Memory B cell (primary cell): ENCODE results near the gene ERC1.

Experiments
- ATAC-seq: fragments of 150-1000 bp; cut with Tn5 transposase; 2 replicates; pipeline ENCODE4 v1.10.0; 2021; ENCODE audit warnings: low read depth, mild to moderate bottlenecking, moderate library complexity
- DNase-seq, 2 donors: peaks; one replicate each; pipeline ENCODE4 v3.0.0; 2022; ENCODE audit warnings: low spot score in 2 of 2
- H3K27ac Mint-ChIP-seq: one replicate; pipeline ENCODE4 v1.8.0; 2022; ENCODE audit warnings: mild to moderate bottlenecking, moderate library complexity, mixed read lengths
- H3K27me3 Mint-ChIP-seq: one replicate; pipeline ENCODE4 v1.8.0; 2022; ENCODE audit warnings: mixed read lengths
- H3K36me3 Mint-ChIP-seq: one replicate; pipeline ENCODE4 v1.8.0; 2022; ENCODE audit warnings: mild to moderate bottlenecking, mixed read lengths
- H3K4me1 Mint-ChIP-seq: one replicate; pipeline ENCODE4 v1.8.0; 2022; ENCODE audit warnings: mixed read lengths
- H3K4me3 Mint-ChIP-seq: one replicate; pipeline ENCODE4 v1.8.0; 2022; ENCODE audit warnings: mild to moderate bottlenecking, moderate library complexity, mixed read lengths
- H3K9me3 Mint-ChIP-seq: one replicate; pipeline ENCODE4 v1.8.0; 2022; ENCODE audit warnings: mixed read lengths

Gene ERC1

GRCh38 chr12:968545-968944 is 22.5 kb upstream of the ERC1 start:
- Mint-ChIP-seq H3K36me3 (peaks cover 2% of the 10 kb centered on the region), H3K4me3 (no peak overlapping the region), H3K27ac (no peak overlapping the region), H3K9me3 (no peaks in the 10 kb centered on the region), H3K27me3 (peaks cover 2% of the 10 kb centered on the region), H3K4me1 (no peaks in the 10 kb centered on the region)
- no peak for DNase-seq
- no peak for ATAC-seq

GRCh38 chr12:969821-970220 is 21.2 kb upstream of the ERC1 start:
- Mint-ChIP-seq H3K36me3 (peaks cover 2% of the 10 kb centered on the region), H3K4me3 (no peak overlapping the region), H3K9me3 (no peaks in the 10 kb centered on the region), H3K27ac (no peak overlapping the region), H3K4me1 (no peaks in the 10 kb centered on the region), H3K27me3 (peaks cover 2% of the 10 kb centered on the region)
- ATAC-seq, result no peak
- no peak for DNase-seq

- H3K4me1 Mint-ChIP-seq, result no peaks in the 10 kb centered on the region
- no peak for DNase-seq
- H3K27ac Mint-ChIP-seq, result no peak overlapping the region
- no peak for ATAC-seq
- no peaks in the 10 kb centered on the region for H3K9me3 Mint-ChIP-seq
- peaks cover 2% of the 10 kb centered on the region for H3K36me3 Mint-ChIP-seq
- peaks cover 2% of the 10 kb centered on the region for H3K27me3 Mint-ChIP-seq
- no peak overlapping the region for H3K4me3 Mint-ChIP-seq
Measured at GRCh38 chr12:971991-972390, 19.0 kb upstream of the ERC1 start.

GRCh38 chr12:974271-974862 is 16.7 kb upstream of the ERC1 start:
- no peak for DNase-seq
- peaks cover 2% of the 10 kb centered on the region for H3K36me3 Mint-ChIP-seq
- ATAC-seq, result no peak
- peaks cover 2% of the 10 kb centered on the region for H3K27me3 Mint-ChIP-seq
- peaks cover 5% of the 10 kb centered on the region for H3K4me1 Mint-ChIP-seq
- H3K27ac Mint-ChIP-seq, result no peak overlapping the region
- H3K4me3 Mint-ChIP-seq, result no peak overlapping the region
- no peaks in the 10 kb centered on the region for H3K9me3 Mint-ChIP-seq

- ATAC-seq (no peak), DNase-seq (no peak)
- Mint-ChIP-seq H3K4me3 (no peak overlapping the region), H3K4me1 (peaks cover 5% of the 10 kb centered on the region), H3K27ac (no peak overlapping the region), H3K36me3 (peaks cover 2% of the 10 kb centered on the region), H3K9me3 (no peaks in the 10 kb centered on the region), H3K27me3 (peaks cover 2% of the 10 kb centered on the region)
Measured at GRCh38 chr12:976644-977043, 14.4 kb upstream of the ERC1 start.

GRCh38 chr12:977156-977555 is 13.9 kb upstream of the ERC1 start:
- Mint-ChIP-seq H3K4me1 (peaks cover 5% of the 10 kb centered on the region), H3K27me3 (peaks cover 2% of the 10 kb centered on the region), H3K27ac (no peak overlapping the region), H3K9me3 (no peaks in the 10 kb centered on the region), H3K4me3 (no peak overlapping the region), H3K36me3 (peaks cover 2% of the 10 kb centered on the region)
- ATAC-seq, result no peak
- DNase-seq, result no peak

- Mint-ChIP-seq H3K36me3 (no peaks in the 10 kb centered on the region), H3K9me3 (no peaks in the 10 kb centered on the region), H3K4me3 (no peak overlapping the region), H3K27me3 (no peaks in the 10 kb centered on the region), H3K27ac (no peak overlapping the region), H3K4me1 (peaks cover 5% of the 10 kb centered on the region)
- DNase-seq (no peak), ATAC-seq (no peak)
Measured at GRCh38 chr12:979349-979748, 11.7 kb upstream of the ERC1 start.

- no peak for DNase-seq
- ATAC-seq, result no peak
- peaks cover 5% of the 10 kb centered on the region for H3K4me1 Mint-ChIP-seq
- no peaks in the 10 kb centered on the region for H3K27me3 Mint-ChIP-seq
- no peak overlapping the region for H3K4me3 Mint-ChIP-seq
- H3K27ac Mint-ChIP-seq, result no peak overlapping the region
- H3K9me3 Mint-ChIP-seq, result no peaks in the 10 kb centered on the region
- H3K36me3 Mint-ChIP-seq, result no peaks in the 10 kb centered on the region
Measured at GRCh38 chr12:981176-981828, 9.7 kb upstream of the ERC1 start.

- no peak overlapping the region for H3K27ac Mint-ChIP-seq
- no peaks in the 10 kb centered on the region for H3K36me3 Mint-ChIP-seq
- no peaks in the 10 kb centered on the region for H3K27me3 Mint-ChIP-seq
- ATAC-seq (no peak), DNase-seq (no peak)
- H3K4me3 Mint-ChIP-seq, result no peak overlapping the region
- H3K4me1 Mint-ChIP-seq, result peaks cover 5% of the 10 kb centered on the region
- no peaks in the 10 kb centered on the region for H3K9me3 Mint-ChIP-seq
Measured at GRCh38 chr12:981961-982360, 9.1 kb upstream of the ERC1 start.

- H3K27ac Mint-ChIP-seq, result no peak overlapping the region
- H3K36me3 Mint-ChIP-seq, result no peaks in the 10 kb centered on the region
- no peak overlapping the region for H3K4me3 Mint-ChIP-seq
- H3K9me3 Mint-ChIP-seq, result no peaks in the 10 kb centered on the region
- H3K27me3 Mint-ChIP-seq, result no peaks in the 10 kb centered on the region
- DNase-seq, result no peak
- no peak for ATAC-seq
- peaks cover 16% of the 10 kb centered on the region for H3K4me1 Mint-ChIP-seq
Measured at GRCh38 chr12:988646-989045, 2.4 kb upstream of the ERC1 start.

GRCh38 chr12:989051-989450 is 2.0 kb upstream of the ERC1 start:
- H3K27me3 Mint-ChIP-seq, result no peaks in the 10 kb centered on the region

GRCh38 chr12:989751-990660 is 1.0 kb upstream of the ERC1 start:
- no peaks in the 10 kb centered on the region for H3K9me3 Mint-ChIP-seq
- peaks cover 16% of the 10 kb centered on the region for H3K4me1 Mint-ChIP-seq
- H3K27me3 Mint-ChIP-seq, result no peaks in the 10 kb centered on the region
- no peak for DNase-seq
- peak; percentile 17 for ATAC-seq
- peak overlapping the region; percentile 88 for H3K27ac Mint-ChIP-seq
- no peaks in the 10 kb centered on the region for H3K36me3 Mint-ChIP-seq
- peak overlapping the region; percentile 87 for H3K4me3 Mint-ChIP-seq

More at GRCh38 chr12:989051-989450, 2.0 kb upstream of the ERC1 start:
- ATAC-seq, result no peak
- Mint-ChIP-seq H3K4me1 (peaks cover 16% of the 10 kb centered on the region), H3K27ac (no peak overlapping the region), H3K36me3 (no peaks in the 10 kb centered on the region), H3K9me3 (no peaks in the 10 kb centered on the region), H3K4me3 (no peak overlapping the region)
- DNase-seq, result no peak

- Mint-ChIP-seq H3K27ac (peak overlapping the region; percentile 88), H3K36me3 (no peaks in the 10 kb centered on the region), H3K4me3 (peak overlapping the region; percentile 100), H3K9me3 (no peaks in the 10 kb centered on the region), H3K4me1 (peaks cover 24% of the 10 kb centered on the region), H3K27me3 (no peaks in the 10 kb centered on the region)
- DNase-seq (no peak), ATAC-seq (peak; percentile 12)
Measured at GRCh38 chr12:991350-992333, 619 bp downstream of the ERC1 start.
